22Rv1 (cell line): ENCODE data around the gene PIWIL1.

Source experiments
- CTCF ChIP-seq: fragments of 450-650 bp; IDR thresholded peaks from 2 replicates; pipeline ENCODE4 v1.5.1; 2017; ENCODE audit warnings: mild to moderate bottlenecking
- ZFX ChIP-seq: fragments of 450-650 bp; IDR thresholded peaks from 2 replicates; pipeline ENCODE4 v1.6.1; 2017; ENCODE audit warnings: antibody characterized with exemption, borderline replicate concordance

GRCh38 chr12:130301559-130301958 is 36.1 kb upstream of the PIWIL1 start:
- no peak for TF ChIP-seq CTCF
- no peak for TF ChIP-seq ZFX
